MG63 (cell line): ENCODE results near the gene KLRC4. TPM values are rescaled to one million over a fixed set of nuclear protein-coding genes. Genes with fewer than 3 reads are reported as not detected.
"Not testable (repeated sequence)": the region's sequence is repeated elsewhere in the genome, so short reads cannot be mapped to it uniquely, and the experiment has no call there.

ENCODE experiments used
- DNase-seq: peaks from one replicate; pipeline ENCODE4 v3.0.0-alpha.2; 2020
- H3K27me3 ChIP-seq: fragments of 250-450 bp; sonication (Bioruptor Pico); 2 replicates; pipeline ENCODE4 v1.5.1; 2020; ENCODE audit warnings: mild to moderate bottlenecking, moderate library complexity
- H3K36me3 ChIP-seq: fragments of 250-450 bp; sonication (Bioruptor Pico); 2 replicates; pipeline ENCODE4 v1.5.1; 2020; ENCODE audit warnings: mild to moderate bottlenecking, moderate library complexity
- H3K4me3 ChIP-seq: fragments of 250-450 bp; sonication (Bioruptor Pico); 2 replicates; pipeline ENCODE4 v1.5.1; 2020; ENCODE audit warnings: mild to moderate bottlenecking, moderate library complexity
- H3K9me3 ChIP-seq: fragments of 250-450 bp; sonication (Bioruptor Pico); 2 replicates; pipeline ENCODE4 v1.5.1; 2020; ENCODE audit warnings: mild to moderate bottlenecking, moderate library complexity
- total RNA-seq: library from RNA; depleted of rRNA; stranded (reverse); fragments of >200 nt; shearing (Covaris generic); gene quantifications from 2 replicates; pipeline ENCODE4 v1.2.3, GENCODE V29; 2014; ENCODE audit warnings: low replicate concordance

KLRC4 gene
- total RNA-seq, 1 experiment from 2014 or later = not detected

- DNase-seq = no peak
- H3K9me3 ChIP-seq = no peaks in the 10 kb centered on the region
- no peak overlapping the region for H3K4me3 ChIP-seq
- no peaks in the 10 kb centered on the region for H3K27me3 ChIP-seq
- no peaks in the 10 kb centered on the region for H3K36me3 ChIP-seq
Observed at GRCh38 chr12:10408842-10409241, 715 bp downstream of the KLRC4 start.

GRCh38 chr12:10406725-10407124 lies 2.8 kb downstream of the KLRC4 start:
- no peak for DNase-seq
- Histone ChIP-seq H3K4me3 (no peak overlapping the region), H3K27me3 (no peaks in the 10 kb centered on the region), H3K36me3 (no peaks in the 10 kb centered on the region), H3K9me3 (no peaks in the 10 kb centered on the region)

GRCh38 chr12:10405294-10405693 lies 4.3 kb downstream of the KLRC4 start:
- Histone ChIP-seq H3K27me3 (no peaks in the 10 kb centered on the region), H3K36me3 (no peaks in the 10 kb centered on the region), H3K4me3 (no peak overlapping the region), H3K9me3 (no peaks in the 10 kb centered on the region)
- DNase-seq = no peak

- Histone ChIP-seq H3K36me3 (no peaks in the 10 kb centered on the region), H3K9me3 (no peaks in the 10 kb centered on the region), H3K4me3 (no peak overlapping the region), H3K27me3 (no peaks in the 10 kb centered on the region)
- no peak for DNase-seq
Observed at GRCh38 chr12:10404798-10405197, 4.8 kb downstream of the KLRC4 start.

- no peaks in the 10 kb centered on the region for H3K36me3 ChIP-seq
- H3K4me3 ChIP-seq = no peak overlapping the region
- no peak for DNase-seq
- H3K9me3 ChIP-seq = no peaks in the 10 kb centered on the region
- no peaks in the 10 kb centered on the region for H3K27me3 ChIP-seq
Observed at GRCh38 chr12:10400829-10401228, 8.7 kb downstream of the KLRC4 start.

GRCh38 chr12:10398168-10398567 lies 11.4 kb downstream of the KLRC4 start:
- Histone ChIP-seq H3K4me3 (no peak overlapping the region), H3K9me3 (no peaks in the 10 kb centered on the region), H3K36me3 (no peaks in the 10 kb centered on the region), H3K27me3 (no peaks in the 10 kb centered on the region)
- DNase-seq = no peak

GRCh38 chr12:10397296-10397695 lies 12.3 kb downstream of the KLRC4 start:
- H3K4me3 ChIP-seq = no peak overlapping the region
- DNase-seq = no peak
- no peaks in the 10 kb centered on the region for H3K27me3 ChIP-seq
- H3K9me3 ChIP-seq = no peaks in the 10 kb centered on the region
- no peaks in the 10 kb centered on the region for H3K36me3 ChIP-seq

- not testable (repeated sequence) for H3K27me3 ChIP-seq, DNase-seq, H3K9me3 ChIP-seq, H3K4me3 ChIP-seq, H3K36me3 ChIP-seq
Observed at GRCh38 chr12:10396176-10396575, 13.4 kb downstream of the KLRC4 start.

- DNase-seq = peak; percentile 82
- no peak overlapping the region for H3K4me3 ChIP-seq
- no peaks in the 10 kb centered on the region for H3K36me3 ChIP-seq
- no peaks in the 10 kb centered on the region for H3K27me3 ChIP-seq
- no peaks in the 10 kb centered on the region for H3K9me3 ChIP-seq
Observed at GRCh38 chr12:10395390-10395998, 14.1 kb downstream of the KLRC4 start.

GRCh38 chr12:10394531-10395152 lies 14.9 kb downstream of the KLRC4 start:
- DNase-seq, H3K4me3 ChIP-seq, H3K9me3 ChIP-seq, H3K27me3 ChIP-seq, H3K36me3 ChIP-seq: not testable (repeated sequence)

GRCh38 chr12:10393291-10393690 lies 16.3 kb downstream of the KLRC4 start:
- H3K27me3 ChIP-seq = no peaks in the 10 kb centered on the region
- no peaks in the 10 kb centered on the region for H3K9me3 ChIP-seq
- no peak for DNase-seq
- no peaks in the 10 kb centered on the region for H3K36me3 ChIP-seq
- H3K4me3 ChIP-seq = no peak overlapping the region

- peak; percentile 89 for DNase-seq
- no peak overlapping the region for H3K4me3 ChIP-seq
- H3K9me3 ChIP-seq = no peaks in the 10 kb centered on the region
- no peaks in the 10 kb centered on the region for H3K27me3 ChIP-seq
- H3K36me3 ChIP-seq = no peaks in the 10 kb centered on the region
Observed at GRCh38 chr12:10392394-10392930, 17.1 kb downstream of the KLRC4 start.

GRCh38 chr12:10390991-10391390 lies 18.6 kb downstream of the KLRC4 start:
- DNase-seq, H3K4me3 ChIP-seq, H3K36me3 ChIP-seq, H3K9me3 ChIP-seq, H3K27me3 ChIP-seq: not testable (repeated sequence)

GRCh38 chr12:10389904-10390303 lies 19.7 kb downstream of the KLRC4 start, which contains the start of gene KLRK1:
Gene KLRK1 (minus strand): TSS chr12:10390041. CDS start chr12:10388810, 1,231 bp downstream.
- Histone ChIP-seq H3K4me3 (no peak within 1 kb of the TSS), H3K27me3 (no peaks in the 10 kb centered on the region), H3K9me3 (no peaks in the 10 kb centered on the region), H3K36me3 (no peaks in the 10 kb centered on the region)
- DNase-seq = no peak

- DNase-seq = no peak
- Histone ChIP-seq H3K27me3 (no peaks in the 10 kb centered on the region), H3K4me3 (no peak overlapping the region)
Observed at GRCh38 chr12:10388624-10389413, 20.7 kb downstream of the KLRC4 start.

GRCh38 chr12:10387498-10387897 lies 22.1 kb downstream of the KLRC4 start:
- H3K27me3 ChIP-seq, H3K36me3 ChIP-seq, DNase-seq, H3K4me3 ChIP-seq, H3K9me3 ChIP-seq: not testable (repeated sequence)

More at GRCh38 chr12:10388624-10389413, 20.7 kb downstream of the KLRC4 start:
- Histone ChIP-seq H3K9me3 (peaks cover 3% of the 10 kb centered on the region; the same call in 1 of the 2 replicates), H3K36me3 (no peaks in the 10 kb centered on the region)

GRCh38 chr12:10386857-10387256 lies 22.7 kb downstream of the KLRC4 start:
- Histone ChIP-seq H3K36me3 (no peaks in the 10 kb centered on the region), H3K9me3 (peaks cover 3% of the 10 kb centered on the region; the same call in 1 of the 2 replicates), H3K27me3 (no peaks in the 10 kb centered on the region), H3K4me3 (no peak overlapping the region)
- no peak for DNase-seq
